ENCODE measurements around the gene ABCG1.

ABCG1 gene

DNA sequence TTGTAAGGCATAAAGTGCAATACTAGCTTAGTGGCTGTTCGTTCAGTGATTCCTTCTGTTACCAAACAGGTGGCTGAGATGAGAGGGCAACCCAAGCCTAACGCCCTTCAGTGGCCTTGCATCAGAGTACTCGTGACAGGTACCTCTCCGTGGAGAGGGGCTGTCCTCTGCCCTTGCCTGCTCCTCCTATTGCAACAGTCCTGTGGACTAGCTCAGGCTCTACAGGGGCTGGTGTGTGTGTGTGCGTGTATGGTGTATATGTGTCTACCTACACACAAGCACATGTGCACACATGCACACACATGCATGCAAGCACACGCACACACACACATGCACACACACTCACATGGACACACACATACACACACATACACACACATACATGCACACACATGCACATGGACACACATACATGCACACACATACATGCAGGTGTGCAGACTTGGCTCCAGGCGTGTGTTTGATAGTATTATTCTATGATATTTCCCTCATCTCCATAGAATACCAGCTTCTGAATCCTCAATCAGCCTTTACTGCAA is 81.2 kb downstream of the ABCG1 start:
- Histone ChIP-seq H3K23ac (ENCODE audit: low read length) (no peak overlapping the region), H3K18ac (ENCODE audit: low read length) (no peak overlapping the region), H4K8ac (ENCODE audit: low read depth, low read length) (no peak overlapping the region), H3K4me2 (ENCODE audit: low read length) (no peak overlapping the region), H3K27me3 (ENCODE audit: insufficient read depth, low read length, poor library complexity) (no peaks in the 10 kb centered on the region), H3K4me1 (ENCODE audit: control insufficient read depth, low read depth, low read length) (peaks cover 4% of the 10 kb centered on the region), H3K36me3 (ENCODE audit: control insufficient read depth, insufficient read depth, low read length) (no peaks in the 10 kb centered on the region), H3K4me3 (ENCODE audit: low read length) (no peak overlapping the region), H2BK5ac (ENCODE audit: low read length) (no peak overlapping the region), H4K5ac (ENCODE audit: low read length) (no peak overlapping the region), H3K79me1 (ENCODE audit: low read length) (no peaks in the 10 kb centered on the region), H2AK5ac (ENCODE audit: low read length) (no peak overlapping the region), H3K79me2 (ENCODE audit: control insufficient read depth, insufficient read depth, low read length) (no peaks in the 10 kb centered on the region), H3K9ac (ENCODE audit: low read length) (no peak overlapping the region), H3K4ac (ENCODE audit: low read depth, low read length) (no peak overlapping the region), H2BK120ac (ENCODE audit: low read depth, low read length) (no peak overlapping the region), H3K27ac (ENCODE audit: low read depth, low read length) (no peak overlapping the region), H2BK15ac (replicated peaks; ENCODE audit: low read depth) (no peak overlapping the region), H3K56ac (ENCODE audit: low read length) (no peak overlapping the region)
- no peak for DNase-seq
- no CpG with 5 or more reads among the region's 7 CpGs for WGBS (ENCODE audit: extremely low coverage, insufficient coverage, low lambda C conversion rate)

DNA sequence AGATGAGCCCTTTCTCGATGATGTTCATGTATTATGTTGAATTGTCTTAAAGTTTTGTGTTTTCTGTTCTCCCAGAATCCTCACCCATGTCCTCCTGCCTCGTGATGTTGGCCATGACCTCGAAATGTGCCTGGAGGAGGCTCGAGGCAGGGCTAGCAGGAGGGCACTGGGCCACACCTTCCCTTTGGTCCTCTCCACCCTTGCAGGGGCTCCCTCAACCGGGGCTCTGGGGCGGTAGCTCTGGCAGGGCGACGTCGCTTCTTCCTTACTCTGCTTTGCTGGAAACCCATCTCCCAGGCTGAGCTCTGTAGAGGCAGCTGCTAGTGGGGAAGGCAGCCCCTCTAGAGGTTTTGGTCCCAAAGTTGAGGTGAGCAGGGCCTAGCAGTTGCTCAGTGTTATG is 82.0 kb downstream of the ABCG1 start:
- no peaks in the 10 kb centered on the region for H3K36me3 ChIP-seq (ENCODE audit: control insufficient read depth, insufficient read depth, low read length)
- H3K4me2 ChIP-seq (ENCODE audit: low read length): no peak overlapping the region
- WGBS (ENCODE audit: extremely low coverage, insufficient coverage, low lambda C conversion rate): no CpG with 5 or more reads among the region's 9 CpGs
- no peaks in the 10 kb centered on the region for H3K79me2 ChIP-seq (ENCODE audit: control insufficient read depth, insufficient read depth, low read length)
- H3K9ac ChIP-seq (ENCODE audit: low read length): no peak overlapping the region
- H3K4me3 ChIP-seq (ENCODE audit: low read length): no peak overlapping the region
- H2BK15ac ChIP-seq (replicated peaks; ENCODE audit: low read depth): no peak overlapping the region
- no peak for DNase-seq
- H2BK120ac ChIP-seq (ENCODE audit: low read depth, low read length): no peak overlapping the region
- H3K27me3 ChIP-seq (ENCODE audit: insufficient read depth, low read length, poor library complexity): no peaks in the 10 kb centered on the region
- H4K8ac ChIP-seq (ENCODE audit: low read depth, low read length): no peak overlapping the region
- H2BK5ac ChIP-seq (ENCODE audit: low read length): no peak overlapping the region
- no peak overlapping the region for H3K4ac ChIP-seq (ENCODE audit: low read depth, low read length)
- no peak overlapping the region for H4K5ac ChIP-seq (ENCODE audit: low read length)
- H3K79me1 ChIP-seq (ENCODE audit: low read length): no peaks in the 10 kb centered on the region
- no peak overlapping the region for H3K27ac ChIP-seq (ENCODE audit: low read depth, low read length)
- no peak overlapping the region for H2AK5ac ChIP-seq (ENCODE audit: low read length)
- H3K18ac ChIP-seq (ENCODE audit: low read length): no peak overlapping the region
- no peak overlapping the region for H3K56ac ChIP-seq (ENCODE audit: low read length)
- peaks cover 4% of the 10 kb centered on the region for H3K4me1 ChIP-seq (ENCODE audit: control insufficient read depth, low read depth, low read length)
- no peak overlapping the region for H3K23ac ChIP-seq (ENCODE audit: low read length)

DNA sequence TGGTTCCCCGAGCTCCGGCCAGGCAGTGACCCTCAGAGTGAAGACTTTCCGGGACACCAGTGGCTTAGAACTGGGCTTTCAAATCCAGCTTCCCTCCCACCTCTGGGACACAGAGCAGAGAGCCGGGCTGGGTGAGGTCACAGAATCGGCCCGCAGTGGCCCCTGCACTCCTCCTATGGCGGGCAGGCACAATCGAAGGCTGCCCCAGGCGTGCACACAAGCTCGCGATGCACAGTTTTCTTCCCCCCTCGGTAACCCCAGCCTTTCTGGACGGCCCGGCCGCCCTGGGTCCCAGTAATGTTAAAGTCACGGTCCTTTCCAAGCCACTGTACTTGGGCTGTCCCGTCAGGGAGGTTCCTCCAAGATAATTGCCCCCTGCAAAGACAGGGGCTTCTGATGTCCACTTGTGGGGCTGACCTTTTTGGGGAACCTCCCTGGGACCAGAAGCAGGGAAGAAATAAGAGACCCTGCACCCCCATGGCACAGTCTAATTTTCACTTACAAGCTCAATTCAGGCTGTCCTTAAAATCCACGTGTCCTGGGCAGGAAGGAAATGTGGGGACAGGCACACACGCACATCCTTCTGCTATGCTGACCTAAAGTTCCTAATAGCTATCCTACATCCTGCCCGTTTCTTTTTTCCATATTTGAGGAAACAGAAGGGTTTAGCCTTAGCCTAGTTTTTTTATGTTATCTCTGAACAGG is 82.6 kb downstream of the ABCG1 start:
- Histone ChIP-seq H3K79me2 (ENCODE audit: control insufficient read depth, insufficient read depth, low read length) (no peaks in the 10 kb centered on the region), H3K79me1 (ENCODE audit: low read length) (no peaks in the 10 kb centered on the region)

GRCh38 chr21:42302076-42302650 is 83.2 kb downstream of the ABCG1 start:
- no CpG with 5 or more reads among the region's 12 CpGs for WGBS (ENCODE audit: extremely low coverage, insufficient coverage, low lambda C conversion rate)
- no peak overlapping the region for H3K4me3 ChIP-seq (ENCODE audit: low read length)
- no peaks in the 10 kb centered on the region for H3K27me3 ChIP-seq (ENCODE audit: insufficient read depth, low read length, poor library complexity)
- H3K36me3 ChIP-seq (ENCODE audit: control insufficient read depth, insufficient read depth, low read length): no peaks in the 10 kb centered on the region
- H4K8ac ChIP-seq (ENCODE audit: low read depth, low read length): no peak overlapping the region
- peaks cover 4% of the 10 kb centered on the region for H3K4me1 ChIP-seq (ENCODE audit: control insufficient read depth, low read depth, low read length)
- H3K23ac ChIP-seq (ENCODE audit: low read length): no peak overlapping the region
- no peak overlapping the region for H3K56ac ChIP-seq (ENCODE audit: low read length)
- H2BK5ac ChIP-seq (ENCODE audit: low read length): no peak overlapping the region
- H2BK120ac ChIP-seq (ENCODE audit: low read depth, low read length): no peak overlapping the region
- no peak for DNase-seq
- no peak overlapping the region for H4K5ac ChIP-seq (ENCODE audit: low read length)
- H3K4me2 ChIP-seq (ENCODE audit: low read length): no peak overlapping the region
- no peak overlapping the region for H3K18ac ChIP-seq (ENCODE audit: low read length)
- no peak overlapping the region for H3K9ac ChIP-seq (ENCODE audit: low read length)
- no peak overlapping the region for H2BK15ac ChIP-seq (replicated peaks; ENCODE audit: low read depth)
- H2AK5ac ChIP-seq (ENCODE audit: low read length): no peak overlapping the region
- no peak overlapping the region for H3K4ac ChIP-seq (ENCODE audit: low read depth, low read length)
- no peak overlapping the region for H3K27ac ChIP-seq (ENCODE audit: low read depth, low read length)
- H3K79me1 ChIP-seq (ENCODE audit: low read length): no peaks in the 10 kb centered on the region
- no peaks in the 10 kb centered on the region for H3K79me2 ChIP-seq (ENCODE audit: control insufficient read depth, insufficient read depth, low read length)

More for the DNA sequence above, 82.6 kb downstream of the ABCG1 start:
- Histone ChIP-seq H2BK15ac (replicated peaks; ENCODE audit: low read depth) (no peak overlapping the region), H3K18ac (ENCODE audit: low read length) (no peak overlapping the region), H3K36me3 (ENCODE audit: control insufficient read depth, insufficient read depth, low read length) (no peaks in the 10 kb centered on the region), H4K8ac (ENCODE audit: low read depth, low read length) (no peak overlapping the region), H3K4me3 (ENCODE audit: low read length) (no peak overlapping the region), H4K5ac (ENCODE audit: low read length) (no peak overlapping the region), H3K27ac (ENCODE audit: low read depth, low read length) (no peak overlapping the region), H3K4me1 (ENCODE audit: control insufficient read depth, low read depth, low read length) (peaks cover 4% of the 10 kb centered on the region), H3K23ac (ENCODE audit: low read length) (no peak overlapping the region), H3K4ac (ENCODE audit: low read depth, low read length) (no peak overlapping the region), H3K56ac (ENCODE audit: low read length) (no peak overlapping the region), H3K9ac (ENCODE audit: low read length) (no peak overlapping the region), H2BK120ac (ENCODE audit: low read depth, low read length) (no peak overlapping the region), H2AK5ac (ENCODE audit: low read length) (no peak overlapping the region), H2BK5ac (ENCODE audit: low read length) (no peak overlapping the region), H3K4me2 (ENCODE audit: low read length) (no peak overlapping the region), H3K27me3 (ENCODE audit: insufficient read depth, low read length, poor library complexity) (no peaks in the 10 kb centered on the region)
- no CpG with 5 or more reads among the region's 20 CpGs for WGBS (ENCODE audit: extremely low coverage, insufficient coverage, low lambda C conversion rate)
- no peak for DNase-seq

GRCh38 chr21:42302794-42303193 is 83.9 kb downstream of the ABCG1 start:
- no CpG with 5 or more reads among the region's 7 CpGs for WGBS (ENCODE audit: extremely low coverage, insufficient coverage, low lambda C conversion rate)
- H3K56ac ChIP-seq (ENCODE audit: low read length): no peak overlapping the region
- no peak for DNase-seq

More at GRCh38 chr21:42302794-42303193, 83.9 kb downstream of the ABCG1 start:
- no peaks in the 10 kb centered on the region for H3K79me2 ChIP-seq (ENCODE audit: control insufficient read depth, insufficient read depth, low read length)
- no peak overlapping the region for H3K9ac ChIP-seq (ENCODE audit: low read length)
- no peak overlapping the region for H3K23ac ChIP-seq (ENCODE audit: low read length)
- no peak overlapping the region for H3K27ac ChIP-seq (ENCODE audit: low read depth, low read length)
- H3K4ac ChIP-seq (ENCODE audit: low read depth, low read length): no peak overlapping the region
- H3K4me1 ChIP-seq (ENCODE audit: control insufficient read depth, low read depth, low read length): peaks cover 4% of the 10 kb centered on the region
- H2AK5ac ChIP-seq (ENCODE audit: low read length): no peak overlapping the region
- no peaks in the 10 kb centered on the region for H3K36me3 ChIP-seq (ENCODE audit: control insufficient read depth, insufficient read depth, low read length)
- H3K27me3 ChIP-seq (ENCODE audit: insufficient read depth, low read length, poor library complexity): no peaks in the 10 kb centered on the region
- no peak overlapping the region for H3K4me3 ChIP-seq (ENCODE audit: low read length)
- H2BK5ac ChIP-seq (ENCODE audit: low read length): no peak overlapping the region
- no peak overlapping the region for H2BK120ac ChIP-seq (ENCODE audit: low read depth, low read length)
- no peaks in the 10 kb centered on the region for H3K79me1 ChIP-seq (ENCODE audit: low read length)
- no peak overlapping the region for H3K4me2 ChIP-seq (ENCODE audit: low read length)
- H2BK15ac ChIP-seq (replicated peaks; ENCODE audit: low read depth): no peak overlapping the region
- no peak overlapping the region for H4K8ac ChIP-seq (ENCODE audit: low read depth, low read length)
- no peak overlapping the region for H4K5ac ChIP-seq (ENCODE audit: low read length)
- no peak overlapping the region for H3K18ac ChIP-seq (ENCODE audit: low read length)
